PC-3 (cell line): ENCODE results near the gene IL3RA. TPM values are rescaled to one million over a fixed set of nuclear protein-coding genes. Genes with fewer than 3 reads are reported as not detected.
A peak's percentile ranks its signal among the peaks of the same experiment; 100 is the strongest.

Experiments used
- ATAC-seq: fragments of 200-7000 bp; cut with Tn5 transposase; 2 replicates; pipeline ENCODE4 v1.9.1; 2020; ENCODE audit warnings: mild to moderate bottlenecking, moderate library complexity
- BruUV-seq: library from RNA; stranded (reverse); fragments of 400-500 nt; replicated peaks from 2 replicates; lab custom pipeline; 2021; lab: Mats Ljungman, UMichigan
- CTCF ChIA-PET: fragments of 300-600 bp; sonication (Branson Sonifier 250); formaldehyde crosslinking; loops from one replicate; lab custom pipeline; 2022; ENCODE audit warnings: antibody characterized with exemption; lab: Charles Lee
- POLR2A ChIA-PET: fragments of 300-600 bp; sonication (Branson Sonifier 250); formaldehyde crosslinking; loops from one replicate; lab custom pipeline; 2022; ENCODE audit warnings: antibody characterized with exemption; ENCODE audit not compliant: unreplicated experiment; lab: Charles Lee
- DNase-seq: peaks from one replicate; pipeline ENCODE4 v3.0.0-alpha.2; 2015
- H2AFZ ChIP-seq: fragments of 300-600 bp; sonication (generic); 2 replicates; pipeline ENCODE4 v1.6.0; 2016; ENCODE audit warnings: antibody characterized with exemption, low read length
- H3F3A ChIP-seq: fragments of 300-600 bp; sonication (generic); one replicate; pipeline ENCODE4 v1.6.0; 2017; ENCODE audit warnings: antibody characterized with exemption, low read length, control low read depth, mild to moderate bottlenecking; ENCODE audit not compliant: unreplicated experiment
- H3K27ac ChIP-seq: fragments of 300-600 bp; sonication (generic); 2 replicates; pipeline ENCODE4 v1.5.1; 2016; ENCODE audit warnings: mild to moderate bottlenecking, low read length
- H3K27me3 ChIP-seq: fragments of 300-600 bp; sonication (generic); 2 replicates; pipeline ENCODE4 v1.6.1; 2016; ENCODE audit warnings: low read length, mixed read lengths
- H3K36me3 ChIP-seq: fragments of 300-600 bp; sonication (generic); 2 replicates; pipeline ENCODE4 v1.6.1; 2016; ENCODE audit warnings: low read depth, mixed run types, low read length, mixed read lengths
- H3K4me1 ChIP-seq: fragments of 300-600 bp; sonication (generic); 2 replicates; pipeline ENCODE4 v1.5.1; 2016; ENCODE audit warnings: low read length; ENCODE audit not compliant: insufficient read depth
- H3K4me2 ChIP-seq: fragments of 300-600 bp; sonication (generic); 2 replicates; pipeline ENCODE4 v1.6.0; 2016; ENCODE audit warnings: low read length
- H3K4me3 ChIP-seq: fragments of 300-600 bp; sonication (generic); 2 replicates; pipeline ENCODE4 v1.5.1; 2016; ENCODE audit warnings: mild to moderate bottlenecking, low read length, mixed read lengths
- H3K79me2 ChIP-seq: fragments of 300-600 bp; sonication (generic); 2 replicates; pipeline ENCODE4 v1.6.1; 2017; ENCODE audit warnings: low read length, mixed read lengths
- H3K9ac ChIP-seq: fragments of 300-600 bp; sonication (generic); 2 replicates; pipeline ENCODE4 v1.6.0; 2016; ENCODE audit warnings: mild to moderate bottlenecking, low read length
- H3K9me2 ChIP-seq: fragments of 300-600 bp; sonication (generic); replicated peaks from 2 replicates; pipeline ENCODE4 v1.6.1; 2016; ENCODE audit warnings: mixed run types, low read length, mixed read lengths
- H3K9me3 ChIP-seq: fragments of 300-600 bp; sonication (generic); 2 replicates; pipeline ENCODE4 v1.6.1; 2016; ENCODE audit warnings: low read length, mixed read lengths
- H4K20me1 ChIP-seq: fragments of 300-600 bp; sonication (generic); 2 replicates; pipeline ENCODE4 v1.6.1; 2016; ENCODE audit warnings: low read length, mixed read lengths
- CTCF ChIP-seq: fragments of 300-600 bp; sonication (generic); conservative IDR thresholded peaks from 2 replicates; pipeline ENCODE4 v1.5.1; 2017; ENCODE audit warnings: antibody characterized with exemption, low read depth, mild to moderate bottlenecking, low read length
- EZH2 ChIP-seq: fragments of 300-600 bp; sonication (generic); IDR thresholded peaks from one replicate; pipeline ENCODE4 v1.6.1; 2017; ENCODE audit warnings: antibody characterized with exemption, mild to moderate bottlenecking, low read length; ENCODE audit not compliant: unreplicated experiment
- EZH2phosphoT487 ChIP-seq: fragments of 300-600 bp; sonication (generic); IDR thresholded peaks from 2 replicates; pipeline ENCODE4 v1.6.1; 2018; ENCODE audit warnings: mild to moderate bottlenecking, antibody characterized with exemption, low read length, borderline replicate concordance
- intact Hi-C: fragments of 100-400 bp; cut with micrococcal nuclease; formaldehyde crosslinking; loops from 2 replicates; pipeline ENCODE4 v1.9.0; 2023
- total RNA-seq: library from RNA; depleted of rRNA; stranded (reverse); fragments of >200 nt; gene quantifications from 2 replicates; pipeline ENCODE4 v1.2.3, GENCODE V29; 2014

The IL3RA gene
- total RNA-seq, 1 experiment from 2014 or later: not detected

DNA sequence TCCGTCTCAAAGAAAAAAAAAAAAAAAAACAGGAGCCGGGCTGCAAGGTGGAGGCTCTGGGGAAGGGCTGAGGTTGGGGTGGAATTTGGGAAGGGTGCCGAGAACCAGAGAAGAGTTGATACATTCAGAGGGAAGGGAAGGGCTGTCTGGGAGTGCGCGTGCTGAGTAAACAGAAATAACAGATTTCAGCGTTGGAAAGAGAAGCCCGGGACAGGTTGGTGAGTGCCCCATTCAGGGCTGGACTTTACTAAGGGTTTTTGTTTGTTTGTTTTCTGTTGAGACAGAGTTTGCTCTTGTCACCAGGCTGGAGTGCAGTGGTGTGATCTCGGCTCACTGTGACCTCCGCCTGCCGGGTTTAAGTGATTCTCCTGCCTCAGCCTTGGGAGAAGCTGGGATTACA lies 1.7 kb upstream of the IL3RA start:
- ATAC-seq (no peak), DNase-seq (no peak)
- H2AFZ ChIP-seq: no peak overlapping the region
- H4K20me1 ChIP-seq: no peaks in the 10 kb centered on the region
- H3K79me2 ChIP-seq: no peaks in the 10 kb centered on the region
- H3K4me1 ChIP-seq: no peaks in the 10 kb centered on the region
- intact Hi-C loops: no loop called here
- H3K9me2 ChIP-seq: no peaks in the 10 kb centered on the region
- CTCF ChIA-PET: no interaction called here
- H3K9me3 ChIP-seq: no peaks in the 10 kb centered on the region
- no peak for TF ChIP-seq CTCF
- no peak for TF ChIP-seq EZH2phosphoT487
- TF ChIP-seq EZH2: no peak
- no peaks in the 10 kb centered on the region for H3K36me3 ChIP-seq
- no peak overlapping the region for H3K4me3 ChIP-seq
- H3K27me3 ChIP-seq: 0 out of 2 replicates have a peak, but pooled peaks cover 4% of the 10 kb centered on the region
- H3K9ac ChIP-seq: no peak overlapping the region
- no TSS peak for BruUV-seq
- POLR2A ChIA-PET: no interaction called here
- no peaks in the 10 kb centered on the region for H3F3A ChIP-seq
- H3K27ac ChIP-seq: no peak overlapping the region
- H3K4me2 ChIP-seq: no peak overlapping the region

- Histone ChIP-seq H3K4me2 (peak overlapping the region; percentile 69), H3F3A (no peaks in the 10 kb centered on the region), H3K9me3 (no peaks in the 10 kb centered on the region), H3K9ac (no peak overlapping the region), H3K4me1 (no peaks in the 10 kb centered on the region), H4K20me1 (no peaks in the 10 kb centered on the region), H3K36me3 (no peaks in the 10 kb centered on the region), H3K9me2 (no peaks in the 10 kb centered on the region), H3K4me3 (peak overlapping the region; percentile 39), H3K27me3 (no peaks in the 10 kb centered on the region), H3K79me2 (no peaks in the 10 kb centered on the region), H2AFZ (0 out of 2 replicates have a peak overlapping the region, but pooled peaks have one; percentile 40), H3K27ac (no peak overlapping the region)
- no TSS peak for BruUV-seq
- intact Hi-C loops: no loop called here
- DNase-seq: no peak
- ChIA-PET POLR2A (no interaction called here), CTCF (no interaction called here)
- TF ChIP-seq EZH2phosphoT487: no peak
- no peak for TF ChIP-seq EZH2
- TF ChIP-seq CTCF: no peak
- no peak for ATAC-seq
Observed at GRCh38 chrX:1336948-1337779, 579 bp downstream of the IL3RA start.
